ENCODE measurements around the gene C1orf167.

C1orf167 gene

DNA sequence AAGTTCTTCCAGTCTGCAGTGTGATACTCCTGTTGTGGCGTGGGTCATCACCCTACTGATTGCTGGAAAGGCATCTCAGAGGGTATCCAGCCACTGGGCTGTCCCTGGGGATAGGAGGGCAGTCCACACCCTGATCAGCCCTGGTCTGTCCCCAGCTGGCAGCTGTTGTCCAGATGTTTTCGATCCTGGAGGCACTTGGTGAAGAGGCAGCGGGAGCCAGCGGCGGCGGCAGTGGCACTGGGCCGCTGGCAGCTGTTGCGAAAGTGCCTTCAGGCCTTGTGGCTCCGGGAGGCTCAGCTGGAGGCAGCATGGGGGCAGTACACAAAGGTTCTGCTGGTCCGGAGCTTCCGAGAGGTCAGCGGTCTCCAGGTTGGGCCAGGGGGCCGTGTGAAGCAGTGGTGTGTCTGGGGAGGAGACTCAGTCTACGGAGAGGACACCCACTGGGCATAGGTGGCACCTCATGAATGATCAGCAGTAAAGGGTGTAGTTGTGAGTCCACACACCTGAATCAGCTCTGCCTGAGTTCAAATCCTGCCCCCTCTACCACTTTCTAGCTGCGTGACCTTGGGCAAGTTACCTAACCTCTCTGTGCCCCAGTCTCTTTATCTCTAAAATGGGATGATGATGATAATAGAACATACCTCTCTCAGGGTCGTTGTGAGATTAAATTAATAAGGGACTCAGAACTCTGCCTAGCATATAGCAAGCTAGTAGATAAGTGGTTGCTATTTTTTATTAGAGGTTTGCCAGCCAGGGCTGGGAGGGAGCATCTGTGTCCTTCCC, 6.1 kb downstream of the C1orf167 start:
- no peak for DNase-seq

GRCh38 chr1:11768821-11769220, 6.8 kb downstream of the C1orf167 start:
- DNase-seq: no peak

GRCh38 chr1:11769274-11769673, 7.3 kb downstream of the C1orf167 start:
- no peak for DNase-seq

- no peak for DNase-seq
These were observed 8.0 kb downstream of the C1orf167 start for GRCh38 chr1:11770011-11770410.

GRCh38 chr1:11771481-11772043, 9.6 kb downstream of the C1orf167 start:
- DNase-seq: no peak

DNA sequence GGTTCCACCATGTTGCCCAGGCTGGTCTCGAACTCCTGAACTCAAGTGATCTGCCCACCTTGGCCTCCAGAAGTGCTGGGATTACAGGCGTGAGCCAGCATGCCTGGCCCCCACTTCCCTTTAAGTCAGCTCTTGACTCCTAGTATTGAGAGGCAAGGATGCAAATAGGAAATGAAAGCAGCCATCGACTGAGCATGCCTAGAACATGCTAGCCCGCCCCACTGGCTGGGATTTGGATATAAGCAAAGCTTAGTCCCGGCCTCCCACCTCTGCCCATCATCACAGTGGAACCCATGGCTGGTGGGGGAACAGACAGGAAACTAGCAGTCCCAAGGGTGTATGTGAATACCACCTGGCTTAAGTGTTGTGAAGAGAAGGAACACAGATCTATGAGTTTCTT, 10.5 kb downstream of the C1orf167 start:
- DNase-seq: no peak

GRCh38 chr1:11774753-11775152, 12.8 kb downstream of the C1orf167 start:
- no peak for DNase-seq

- no peak for DNase-seq
These were observed 15.8 kb downstream of the C1orf167 start for GRCh38 chr1:11777658-11778322.

- DNase-seq: no peak
These were observed 16.3 kb downstream of the C1orf167 start for GRCh38 chr1:11778336-11778735.

- DNase-seq: no peak
These were observed 17.0 kb downstream of the C1orf167 start for GRCh38 chr1:11778844-11779623.

DNA sequence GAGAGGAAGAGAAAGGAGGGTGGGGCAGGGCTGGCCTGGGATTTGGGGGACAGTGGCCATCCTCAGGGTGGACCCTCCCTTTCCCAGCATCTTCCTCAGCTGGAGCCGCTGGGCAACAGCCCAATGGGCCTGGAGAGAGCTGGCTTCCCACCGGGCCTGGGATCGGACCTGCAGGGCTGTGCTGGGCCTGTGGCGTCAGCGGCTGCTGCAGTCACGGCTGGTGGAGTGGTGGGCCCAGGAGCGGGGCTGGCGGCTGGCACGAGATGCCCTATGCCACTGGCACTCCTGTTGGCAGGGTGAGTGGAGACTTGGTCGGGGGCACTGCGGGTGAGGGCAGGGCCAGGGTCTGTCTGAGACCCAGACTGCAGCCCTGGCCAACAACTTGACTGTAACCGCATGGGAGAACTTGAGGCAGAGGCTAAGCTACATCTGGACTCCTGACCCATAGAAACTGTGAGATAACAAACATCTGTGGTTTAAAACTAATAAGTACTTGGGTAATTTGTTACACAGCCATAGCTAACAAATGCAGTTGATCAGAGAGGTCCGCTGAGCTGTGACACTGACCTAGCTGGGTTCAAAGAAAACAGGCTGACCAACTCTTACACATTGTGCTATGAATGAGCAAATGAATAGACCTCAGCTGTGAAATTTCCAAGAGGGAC, 17.9 kb downstream of the C1orf167 start:
- no peak for DNase-seq

- no peak for DNase-seq
These were observed 18.6 kb downstream of the C1orf167 start for GRCh38 chr1:11780380-11781147.

DNA sequence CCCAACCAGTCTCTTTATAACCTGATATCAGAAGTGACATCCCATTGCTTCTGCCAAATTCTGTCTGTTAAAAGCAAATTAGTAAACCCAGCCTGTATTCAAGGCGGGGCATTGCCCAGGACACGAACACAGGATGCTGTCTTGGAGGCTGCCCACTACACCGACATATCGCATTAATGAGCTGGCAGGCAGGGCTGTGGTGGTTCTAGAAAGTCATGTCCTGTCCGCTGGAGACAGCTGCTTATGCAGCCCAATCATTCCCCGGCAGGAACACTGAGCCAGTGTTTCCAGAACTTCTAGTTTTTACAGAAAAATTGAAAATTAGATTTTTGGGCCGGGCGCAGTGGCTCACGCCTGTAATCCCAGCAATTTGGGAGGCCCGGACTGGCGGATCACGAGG, 19.3 kb downstream of the C1orf167 start:
- no peak for DNase-seq

- no peak for DNase-seq
These were observed 20.2 kb downstream of the C1orf167 start for GRCh38 chr1:11782127-11782708.

DNA sequence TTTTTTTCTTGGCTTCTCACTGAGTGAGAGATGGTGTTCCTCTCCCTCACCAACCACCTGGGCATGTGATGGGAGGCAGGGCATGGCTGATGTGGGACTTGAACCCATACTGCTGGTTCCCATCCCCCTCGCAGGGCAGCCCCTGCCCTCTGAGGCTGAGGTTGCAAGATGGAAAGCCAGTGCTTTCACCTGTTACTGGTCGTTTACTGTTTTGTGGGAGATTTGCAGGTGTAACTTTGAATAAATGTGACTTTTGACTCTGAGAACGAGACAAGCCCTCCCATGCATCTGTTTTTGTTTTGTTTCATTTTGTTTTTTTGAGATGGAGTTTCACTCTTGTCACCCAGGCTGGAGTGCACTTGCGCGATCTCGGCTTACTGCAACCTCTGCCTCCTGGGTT, 21.6 kb downstream of the C1orf167 start:
- DNase-seq: no peak

- DNase-seq: no peak
These were observed 22.4 kb downstream of the C1orf167 start for GRCh38 chr1:11784256-11784992.

DNA sequence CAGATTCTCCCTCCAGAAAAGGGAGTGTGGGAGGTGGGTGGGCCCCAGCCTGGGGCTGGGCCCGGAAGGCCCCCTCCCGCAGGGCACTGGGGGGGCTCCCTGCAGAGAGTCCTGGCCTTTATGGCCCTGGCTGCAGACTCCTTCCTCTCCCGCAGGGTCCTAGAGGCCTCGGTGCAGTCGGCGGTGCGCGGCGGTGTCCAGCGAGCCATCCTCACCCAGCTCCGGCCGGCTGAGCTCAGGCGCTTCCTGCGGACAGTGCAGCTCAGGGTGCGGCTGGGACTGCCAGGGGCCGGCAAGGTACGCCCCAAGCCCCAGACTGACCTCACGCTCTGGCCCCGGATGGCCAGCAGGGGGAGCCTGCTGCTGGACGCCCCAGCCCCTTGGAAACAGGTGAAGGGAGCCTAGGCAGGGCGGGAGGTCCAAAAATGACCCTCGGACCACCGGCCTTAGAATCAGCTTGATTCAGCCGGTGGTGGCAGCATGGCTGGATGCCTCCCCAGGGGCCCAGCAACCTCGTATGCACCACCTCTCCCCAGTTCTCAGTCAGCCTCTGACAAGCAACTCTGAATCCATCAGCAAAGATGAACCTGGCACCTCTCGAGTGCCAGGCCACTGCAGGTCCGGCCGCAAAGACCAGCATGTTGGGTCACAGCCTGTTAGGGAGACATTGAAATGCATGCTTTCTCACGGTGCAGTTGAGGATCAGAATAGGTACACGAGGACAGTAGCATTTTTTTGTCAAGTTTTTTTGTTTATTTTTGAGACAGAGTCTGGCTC, 23.2 kb downstream of the C1orf167 start:
- no peak for DNase-seq

- DNase-seq: no peak
These were observed 24.2 kb downstream of the C1orf167 start for GRCh38 chr1:11786168-11786567.

DNA sequence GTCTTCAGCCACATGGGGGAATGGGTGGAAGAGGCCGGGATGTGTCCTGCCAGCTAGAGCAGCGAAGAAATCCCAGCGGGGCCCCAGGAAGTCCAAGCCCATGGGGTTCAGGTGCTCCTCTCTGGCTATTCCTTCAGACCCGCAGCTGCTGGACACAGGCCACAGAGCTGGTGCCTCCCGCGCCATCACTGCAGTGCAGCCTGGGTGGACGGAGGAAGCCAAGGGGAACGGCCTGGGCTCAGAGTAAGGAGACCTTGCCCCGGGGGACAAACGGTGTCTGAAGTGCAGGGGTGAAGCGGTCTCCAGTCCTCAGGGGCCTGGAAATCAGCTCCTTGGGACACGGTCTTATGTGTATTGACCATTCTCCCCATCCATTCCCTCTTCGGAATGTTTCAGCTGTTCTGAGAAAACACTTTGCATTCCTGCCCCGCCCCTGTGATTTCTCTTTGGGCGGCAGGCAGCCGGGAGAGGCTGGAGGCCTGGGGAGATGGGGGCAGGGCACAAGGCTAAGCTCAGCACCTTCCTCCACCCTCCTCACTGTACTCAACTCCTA, 25.3 kb downstream of the C1orf167 start:
- no peak for DNase-seq
